IPS DF 4.7 (cell line): ENCODE data around the gene MEST.
"Not testable (repeated sequence)": the region's sequence is repeated elsewhere in the genome, so short reads cannot be mapped to it uniquely, and the experiment has no call there.

Experiments
- DNase-seq: peaks from one replicate; pipeline ENCODE4 v3.0.0-alpha.2; 2013; ENCODE audit warnings: low spot score; ENCODE audit errors: extremely low read depth

Gene MEST

GRCh38 chr7:130483031-130483430, 8.9 kb upstream of the MEST start:
- no peak for DNase-seq

- no peak for DNase-seq
These were observed 6.2 kb upstream of the MEST start for GRCh38 chr7:130485734-130486113.

- peak; percentile 88 for DNase-seq
These were observed 5.6 kb upstream of the MEST start for GRCh38 chr7:130486114-130486953.

- no peak for DNase-seq
These were observed 4.9 kb upstream of the MEST start for GRCh38 chr7:130486954-130487436.

- no peak for DNase-seq
These were observed 3.3 kb upstream of the MEST start for GRCh38 chr7:130488392-130489139.

- DNase-seq = no peak
These were observed 2.5 kb upstream of the MEST start for GRCh38 chr7:130489140-130489983.

- no peak for DNase-seq
These were observed 1.5 kb upstream of the MEST start for GRCh38 chr7:130490311-130490791.

- no peak for DNase-seq
These were observed 739 bp upstream of the MEST start for GRCh38 chr7:130490888-130491804.

- DNase-seq = no peak
These were observed 814 bp downstream of the MEST start for GRCh38 chr7:130492523-130493274.

GRCh38 chr7:130493275-130493873, 1.5 kb downstream of the MEST start:
- no peak for DNase-seq

GRCh38 chr7:130494431-130494858, 2.6 kb downstream of the MEST start:
- no peak for DNase-seq

- no peak for DNase-seq
These were observed 8.6 kb downstream of the MEST start for GRCh38 chr7:130500463-130500862.

GRCh38 chr7:130500910-130501309, 9.0 kb downstream of the MEST start:
- DNase-seq = no peak

GRCh38 chr7:130505753-130506152, 13.9 kb downstream of the MEST start:
- no peak for DNase-seq

- no peak for DNase-seq
These were observed 14.5 kb downstream of the MEST start for GRCh38 chr7:130506358-130506757.

- DNase-seq = not testable (repeated sequence)
These were observed 20.2 kb downstream of the MEST start for GRCh38 chr7:130512038-130512437.

- no peak for DNase-seq
These were observed 21.6 kb downstream of the MEST start for GRCh38 chr7:130513447-130513846.

- DNase-seq = no peak
These were observed 23.6 kb downstream of the MEST start for GRCh38 chr7:130515315-130516040.
